ENCODE data around the gene SH3RF2.
A peak's percentile ranks its signal among the peaks of the same experiment; 100 is the strongest.
"Not testable (repeated sequence)": the region's sequence is repeated elsewhere in the genome, so short reads cannot be mapped to it uniquely, and the experiment has no call there.

SH3RF2 gene

GRCh38 chr5:145936401-145937131, at the start of gene SH3RF2:
SH3RF2 (plus strand) TSS chr5:145936578; CDS start chr5:145937929, 1,351 bp downstream.
- peak; percentile 70 for DNase-seq

GRCh38 chr5:145887217-145887616, 49.2 kb upstream of the SH3RF2 start:
- DNase-seq, result peak; percentile 78

- DNase-seq, result peak; percentile 86
These were observed 48.3 kb upstream of the SH3RF2 start for GRCh38 chr5:145887976-145888574.

GRCh38 chr5:145889611-145890010, 46.8 kb upstream of the SH3RF2 start:
- no peak for DNase-seq

- DNase-seq, result not testable (repeated sequence)
These were observed 45.0 kb upstream of the SH3RF2 start for GRCh38 chr5:145891378-145891777.

- no peak for DNase-seq
These were observed 38.2 kb upstream of the SH3RF2 start for GRCh38 chr5:145898171-145898570.

- DNase-seq, result no peak
These were observed 34.0 kb upstream of the SH3RF2 start for GRCh38 chr5:145902421-145902820.

- DNase-seq, result peak; percentile 60
These were observed 33.3 kb upstream of the SH3RF2 start for GRCh38 chr5:145903113-145903512.

GRCh38 chr5:145903867-145904266, 32.5 kb upstream of the SH3RF2 start:
- DNase-seq, result no peak

- DNase-seq, result no peak
These were observed 31.6 kb upstream of the SH3RF2 start for GRCh38 chr5:145904743-145905142.

GRCh38 chr5:145906401-145906800, 30.0 kb upstream of the SH3RF2 start:
- no peak for DNase-seq

GRCh38 chr5:145908206-145908960, 28.0 kb upstream of the SH3RF2 start:
- no peak for DNase-seq

GRCh38 chr5:145911164-145911563, 25.2 kb upstream of the SH3RF2 start:
- no peak for DNase-seq

- DNase-seq, result no peak
These were observed 24.4 kb upstream of the SH3RF2 start for GRCh38 chr5:145912019-145912418.

GRCh38 chr5:145912594-145912993, 23.8 kb upstream of the SH3RF2 start:
- DNase-seq, result no peak

- no peak for DNase-seq
These were observed 22.7 kb upstream of the SH3RF2 start for GRCh38 chr5:145913701-145914100.

GRCh38 chr5:145915970-145916638, 20.3 kb upstream of the SH3RF2 start:
- no peak for DNase-seq

- DNase-seq, result no peak
These were observed 19.1 kb upstream of the SH3RF2 start for GRCh38 chr5:145917288-145917687.

GRCh38 chr5:145918397-145918796, 18.0 kb upstream of the SH3RF2 start:
- no peak for DNase-seq

- no peak for DNase-seq
These were observed 17.0 kb upstream of the SH3RF2 start for GRCh38 chr5:145919413-145919812.

GRCh38 chr5:145920542-145921210, 15.7 kb upstream of the SH3RF2 start:
- DNase-seq, result no peak

- DNase-seq, result no peak
These were observed 15.2 kb upstream of the SH3RF2 start for GRCh38 chr5:145921211-145921610.

GRCh38 chr5:145922059-145922458, 14.3 kb upstream of the SH3RF2 start:
- no peak for DNase-seq
